Skin of body (tissue), 2 donors: ENCODE measurements around the gene CPNE9. TPM values are rescaled to one million over a fixed set of nuclear protein-coding genes. Genes with fewer than 3 reads are reported as not detected.

Experiments
- DNase-seq: peaks from one replicate; lab custom pipeline; 2025; lab: John Stamatoyannopoulos, UW
- total RNA-seq: library from RNA; depleted of rRNA; stranded (reverse); fragments of >200 nt; gene quantifications from one replicate; pipeline ENCODE4 v1.2.3, GENCODE V29; 2014

Gene CPNE9
- total RNA-seq, 1 donor from 2014 or later: 0.39 TPM

GRCh38 chr3:9715764-9716437 is 12.3 kb downstream of the CPNE9 start:
- no peak for DNase-seq

- no peak for DNase-seq
Observed at GRCh38 chr3:9716801-9717555, 13.3 kb downstream of the CPNE9 start.

DNA sequence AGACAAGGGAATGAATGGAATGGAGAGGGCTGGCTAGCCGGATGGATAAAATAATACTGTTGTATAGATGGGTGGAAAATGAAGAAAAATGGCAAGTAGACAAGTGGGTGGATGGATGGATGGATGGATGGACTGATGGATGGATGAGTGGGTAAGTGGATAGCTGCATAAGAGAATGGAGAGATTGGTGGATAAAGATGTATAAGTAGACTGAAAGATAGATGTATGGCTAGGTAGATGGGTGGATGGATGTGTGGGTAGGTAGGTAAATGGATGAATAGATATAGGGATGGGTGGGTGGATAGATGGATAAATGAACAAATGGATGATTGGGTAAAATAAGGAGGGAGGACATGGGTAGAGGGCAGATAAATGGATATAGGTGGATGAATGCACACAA is 13.9 kb downstream of the CPNE9 start:
- DNase-seq: no peak

DNA sequence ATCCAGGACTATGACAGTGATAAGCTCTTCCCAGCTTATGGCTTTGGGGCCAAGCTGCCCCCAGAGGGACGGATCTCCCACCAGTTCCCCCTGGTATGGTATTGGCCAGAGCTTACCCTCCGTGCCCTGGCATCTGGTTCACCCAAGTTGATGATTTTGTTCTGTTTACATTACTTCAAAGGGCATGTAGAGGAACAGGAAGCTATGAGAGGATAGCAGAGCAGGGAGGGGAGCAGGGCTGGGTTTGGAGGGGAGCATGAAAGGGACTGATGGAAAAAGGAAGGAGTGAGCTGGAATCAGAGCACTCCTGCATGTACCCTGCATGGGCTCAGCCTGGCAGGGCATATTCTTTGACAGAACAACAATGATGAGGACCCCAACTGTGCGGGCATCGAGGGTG is 14.5 kb downstream of the CPNE9 start:
- no peak for DNase-seq

DNA sequence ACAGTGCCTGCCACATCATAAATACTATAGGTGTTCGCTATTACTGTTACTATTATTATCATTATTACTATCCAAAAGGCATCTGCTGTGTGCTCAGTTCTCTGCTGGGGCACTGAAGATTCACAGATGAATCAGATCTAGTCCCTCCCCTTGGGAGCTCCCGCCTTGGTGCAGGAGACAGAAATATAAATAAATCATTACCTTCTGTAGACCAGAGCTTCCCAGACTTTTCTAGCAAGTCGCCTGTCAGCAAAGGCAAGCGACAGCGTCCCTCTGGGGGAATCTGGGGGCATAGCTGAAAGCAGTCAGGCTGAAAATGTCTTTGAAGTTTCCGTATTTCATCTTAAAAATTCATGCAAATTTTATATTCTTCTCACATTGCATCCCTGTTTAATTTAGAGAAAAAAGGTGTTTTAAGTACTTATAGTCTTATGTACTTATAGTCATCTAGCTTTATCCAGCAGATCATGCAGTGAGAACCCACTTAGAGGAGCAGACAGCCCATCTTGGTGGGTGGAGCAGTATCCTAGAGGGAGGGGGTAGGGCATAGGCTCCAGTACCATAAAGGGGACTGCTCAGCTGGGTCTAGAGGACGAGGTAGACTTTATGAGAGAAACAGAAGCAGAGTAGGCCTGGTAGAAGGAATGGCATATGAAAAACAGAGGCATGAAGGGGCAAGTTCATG is 17.5 kb downstream of the CPNE9 start:
- no peak for DNase-seq

- DNase-seq: no peak
Observed at GRCh38 chr3:9721700-9722060, 18.0 kb downstream of the CPNE9 start.

GRCh38 chr3:9725775-9726515 is 22.3 kb downstream of the CPNE9 start:
- no peak for DNase-seq

DNA sequence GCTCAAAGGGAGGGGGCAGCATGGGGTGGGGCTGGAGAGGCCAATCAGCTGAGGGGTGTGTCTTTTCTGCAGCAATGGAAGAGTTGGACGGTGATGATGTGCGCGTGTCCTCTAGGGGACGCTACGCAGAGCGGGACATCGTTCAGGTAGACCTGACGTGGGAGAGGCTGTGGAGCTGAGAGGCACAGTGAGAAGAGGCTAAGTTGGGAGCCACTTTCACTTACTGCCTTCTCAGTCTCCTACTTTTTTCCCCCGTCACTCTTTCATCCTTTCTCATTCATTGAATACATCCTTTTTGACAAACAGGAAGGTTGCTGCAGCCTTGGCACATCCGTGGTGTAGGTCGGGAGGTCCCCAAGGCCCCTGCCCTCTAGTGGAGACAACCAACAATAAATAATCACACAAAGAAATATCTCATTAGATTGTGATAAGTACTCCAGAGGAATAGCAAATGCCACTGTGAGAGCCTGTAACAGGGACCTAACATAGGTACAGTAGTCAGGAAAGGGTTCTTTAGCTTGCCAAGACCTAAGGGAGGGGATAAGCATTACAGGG is 23.5 kb downstream of the CPNE9 start:
- no peak for DNase-seq

DNA sequence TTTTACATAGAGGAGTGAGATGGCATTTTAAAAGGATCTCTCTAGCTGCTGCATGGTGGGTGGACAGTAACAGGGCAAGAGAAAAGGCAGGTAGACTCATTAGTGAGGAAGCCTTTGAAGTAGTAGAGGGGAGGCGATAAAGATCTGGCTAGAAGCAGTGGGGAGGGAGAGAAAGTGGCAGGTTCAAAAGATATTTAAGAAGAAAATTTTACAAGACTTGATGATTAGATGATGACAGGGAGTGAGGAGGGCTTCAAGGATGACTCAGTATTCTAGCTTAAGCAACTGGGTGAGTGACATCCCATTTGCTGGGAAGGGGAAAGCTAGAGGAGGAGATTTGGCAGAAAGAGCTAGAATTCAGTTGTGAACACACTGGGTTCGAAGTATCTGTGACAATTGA is 24.1 kb downstream of the CPNE9 start:
- DNase-seq: no peak

GRCh38 chr3:9729419-9729818 is 25.8 kb downstream of the CPNE9 start:
- no peak for DNase-seq

DNA sequence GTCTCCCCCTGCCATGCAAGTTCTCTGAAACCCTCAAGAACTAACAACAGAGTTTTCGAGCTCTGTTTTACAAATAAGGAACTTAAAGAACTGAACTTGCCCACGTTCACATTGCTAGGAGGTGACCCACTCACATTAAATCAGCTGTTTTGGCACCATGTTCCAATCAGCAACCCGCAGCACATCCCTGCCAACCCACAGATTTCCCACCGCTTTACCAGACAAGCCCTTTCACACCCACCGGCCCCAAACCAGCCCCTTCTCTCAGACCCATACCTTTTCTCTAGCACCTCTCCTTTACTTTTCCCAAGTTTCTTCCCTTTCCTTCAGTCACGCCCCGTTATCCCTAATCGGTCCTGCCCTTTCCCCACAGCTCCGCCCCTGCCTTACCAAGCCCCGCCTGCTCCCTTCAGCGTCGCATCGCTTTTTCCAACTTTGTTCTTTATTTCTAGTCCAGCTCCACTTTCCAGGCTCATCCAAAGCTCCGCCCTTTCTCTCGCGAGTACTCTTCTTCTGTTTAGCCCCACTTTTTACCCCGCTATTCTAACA is 27.1 kb downstream of the CPNE9 start:
- DNase-seq: no peak

DNA sequence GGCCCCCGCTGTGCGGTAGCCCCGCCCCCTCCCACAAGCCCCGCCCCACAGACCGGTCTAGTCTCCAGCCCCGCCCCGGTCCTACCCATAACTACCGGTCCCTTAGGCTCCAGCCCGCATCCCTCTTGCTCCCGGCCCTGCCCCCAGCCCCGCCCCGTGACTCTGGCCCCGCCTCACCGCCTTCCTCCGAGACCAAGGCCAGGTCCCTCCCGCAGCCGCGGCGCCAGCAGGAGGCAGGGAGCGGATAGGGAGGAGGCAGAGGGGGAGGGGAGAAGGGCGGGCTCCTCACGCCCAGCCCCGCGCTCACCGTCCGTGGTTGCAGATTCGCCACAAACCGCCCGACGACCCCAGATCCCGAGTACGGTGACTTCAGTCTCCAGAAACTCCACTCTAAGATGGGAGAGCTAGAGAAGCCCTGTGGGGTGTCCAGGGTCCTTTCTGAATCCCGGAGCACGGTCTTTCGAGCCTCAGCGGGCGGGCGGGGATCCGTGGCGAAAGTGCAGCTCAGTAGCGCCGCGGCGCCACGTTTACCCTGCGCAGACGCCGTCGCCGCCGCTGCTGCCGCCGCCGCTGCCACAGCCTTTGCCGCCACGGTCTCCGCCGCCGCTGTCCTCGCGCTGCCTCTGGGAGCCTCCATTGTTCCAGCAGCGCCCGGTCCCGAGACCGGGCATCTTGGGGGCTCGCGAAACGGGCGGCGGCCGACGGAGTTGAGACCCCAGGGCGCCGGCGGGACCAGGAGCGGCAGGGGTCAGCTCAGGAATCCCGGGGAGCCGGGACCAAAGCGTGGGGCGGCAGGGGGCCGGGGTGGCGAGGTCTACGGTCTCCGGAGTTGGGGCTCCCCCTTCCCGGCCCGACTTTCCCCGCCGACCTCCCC is 27.8 kb downstream of the CPNE9 start, which contains the start of gene BRPF1:
Gene BRPF1, plus strand, starts transcription at position 530 of the 874 bp plus-strand sequence. CDS start 2,406 bp downstream, outside the sequence.
- DNase-seq: peak; percentile 97

GRCh38 chr3:9732080-9732739 is 28.6 kb downstream of the CPNE9 start:
- no peak for DNase-seq

- no peak for DNase-seq
Observed at GRCh38 chr3:9732740-9733115, 29.1 kb downstream of the CPNE9 start.

DNA sequence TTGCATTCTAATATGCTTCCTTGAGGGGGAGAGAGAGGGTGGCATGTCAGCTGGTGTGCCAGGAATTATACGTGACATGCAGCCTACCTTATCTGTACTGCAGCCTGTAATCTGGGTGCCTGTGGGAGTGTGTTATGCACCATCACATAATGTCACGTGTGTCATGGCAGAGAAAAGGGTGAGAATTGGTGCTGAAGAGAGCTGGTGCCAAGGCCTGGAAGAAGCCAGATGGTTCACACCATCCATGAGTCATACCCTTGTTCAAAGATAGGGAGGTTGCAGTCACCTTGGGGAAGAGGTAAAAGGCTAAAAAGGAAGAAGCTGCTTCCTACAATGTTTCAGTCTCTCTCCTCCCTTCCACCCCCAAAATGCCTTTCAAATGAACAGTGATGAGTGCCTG is 33.2 kb downstream of the CPNE9 start:
- DNase-seq: no peak

DNA sequence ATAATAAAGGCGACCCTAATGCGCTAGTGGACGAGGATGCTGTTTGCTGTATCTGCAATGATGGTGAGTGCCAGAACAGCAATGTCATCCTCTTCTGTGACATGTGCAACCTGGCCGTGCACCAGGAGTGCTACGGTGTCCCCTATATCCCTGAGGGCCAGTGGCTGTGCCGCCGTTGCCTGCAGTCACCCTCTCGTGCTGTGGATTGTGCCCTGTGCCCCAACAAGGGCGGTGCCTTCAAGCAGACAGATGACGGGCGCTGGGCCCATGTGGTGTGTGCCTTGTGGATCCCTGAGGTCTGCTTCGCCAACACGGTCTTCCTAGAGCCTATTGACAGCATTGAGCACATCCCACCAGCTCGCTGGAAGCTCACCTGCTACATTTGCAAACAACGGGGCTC is 35.5 kb downstream of the CPNE9 start:
- DNase-seq: no peak

- no peak for DNase-seq
Observed at GRCh38 chr3:9742560-9742959, 38.9 kb downstream of the CPNE9 start.

GRCh38 chr3:9743548-9743947 is 39.9 kb downstream of the CPNE9 start:
- DNase-seq: no peak

- no peak for DNase-seq
Observed at GRCh38 chr3:9744162-9744561, 40.5 kb downstream of the CPNE9 start.

DNA sequence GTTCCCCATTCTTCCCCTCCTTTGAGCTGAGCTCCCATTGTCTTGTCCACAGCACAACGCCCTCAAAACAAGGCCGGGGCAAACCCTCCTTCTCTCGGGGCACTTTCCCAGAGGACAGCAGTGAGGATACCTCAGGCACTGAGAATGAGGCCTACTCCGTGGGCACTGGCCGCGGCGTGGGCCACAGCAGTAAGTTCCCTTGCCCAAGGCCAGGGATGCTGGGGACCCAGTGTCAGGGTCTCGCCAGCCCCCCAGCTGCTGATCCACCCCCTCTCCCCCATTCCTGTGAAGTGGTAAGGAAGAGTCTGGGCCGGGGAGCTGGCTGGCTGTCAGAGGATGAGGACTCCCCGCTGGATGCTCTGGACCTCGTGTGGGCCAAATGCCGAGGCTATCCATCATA is 41.9 kb downstream of the CPNE9 start:
- DNase-seq: no peak
